NCI-H187 (cell line): ENCODE measurements around the gene LDLRAD3.

Source experiments
- DNase-seq, 2 experiments: peaks; one replicate each; lab custom pipeline; 2025; lab: John Stamatoyannopoulos, UW

LDLRAD3 gene

DNA sequence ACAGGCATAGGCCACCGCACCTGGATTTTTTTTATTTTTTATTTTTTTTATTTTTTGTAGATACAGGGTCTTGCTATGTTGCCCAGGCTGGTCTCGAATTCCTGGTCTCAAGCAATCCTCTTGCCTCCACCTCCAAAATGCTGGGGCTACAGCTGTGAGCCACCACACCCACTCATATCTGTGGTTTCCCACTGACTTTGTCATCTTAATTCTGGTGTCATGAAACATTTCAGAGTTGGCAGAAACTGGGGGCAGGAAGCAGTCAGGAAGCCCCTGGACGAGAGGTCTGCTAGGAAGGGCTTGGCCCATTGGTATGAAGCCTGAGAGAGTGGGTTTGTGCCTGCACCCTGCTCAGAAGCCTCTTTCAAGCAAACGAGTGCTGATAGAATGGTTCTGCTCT lies 296.3 kb downstream of the LDLRAD3 start:
- no peak for DNase-seq

DNA sequence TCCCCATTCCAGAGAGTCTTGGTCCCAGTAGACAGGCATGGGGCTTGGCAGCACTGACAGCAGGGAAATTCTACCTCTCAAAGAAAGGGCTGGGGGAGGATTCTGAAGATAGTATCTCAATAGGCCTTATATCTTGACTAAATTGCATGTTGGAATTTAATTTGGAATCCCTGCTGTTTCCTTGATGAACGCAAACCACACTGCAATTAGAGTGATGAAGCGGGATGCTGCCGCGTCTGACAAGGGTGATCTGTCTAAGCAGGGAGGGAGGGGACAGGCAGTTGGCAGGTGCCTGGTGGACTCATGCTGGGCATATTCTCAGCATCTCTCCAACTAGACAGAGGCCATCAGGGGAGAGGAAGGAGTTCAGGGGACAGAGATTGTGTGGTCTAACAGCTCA lies 296.9 kb downstream of the LDLRAD3 start:
- no peak for DNase-seq

DNA sequence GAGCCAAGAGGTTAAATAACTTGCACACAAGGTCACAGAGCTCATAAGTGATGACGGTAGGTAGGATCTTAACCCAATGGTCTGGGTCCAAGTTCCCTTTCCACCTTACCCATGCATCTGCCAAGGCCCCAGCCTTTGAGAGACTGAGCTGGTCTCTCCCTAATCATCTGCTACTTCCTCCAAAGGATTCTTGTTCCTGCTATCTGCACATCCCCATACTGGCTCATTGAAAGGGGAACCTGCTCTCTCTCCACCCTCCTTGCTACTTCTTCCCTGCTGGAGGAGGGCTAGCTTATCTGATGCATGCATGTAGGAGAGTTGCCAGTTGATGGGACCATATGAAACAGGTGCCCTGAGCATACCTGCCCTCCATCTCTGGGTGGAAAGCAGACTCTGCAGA lies 297.6 kb downstream of the LDLRAD3 start:
- no peak for DNase-seq

DNA sequence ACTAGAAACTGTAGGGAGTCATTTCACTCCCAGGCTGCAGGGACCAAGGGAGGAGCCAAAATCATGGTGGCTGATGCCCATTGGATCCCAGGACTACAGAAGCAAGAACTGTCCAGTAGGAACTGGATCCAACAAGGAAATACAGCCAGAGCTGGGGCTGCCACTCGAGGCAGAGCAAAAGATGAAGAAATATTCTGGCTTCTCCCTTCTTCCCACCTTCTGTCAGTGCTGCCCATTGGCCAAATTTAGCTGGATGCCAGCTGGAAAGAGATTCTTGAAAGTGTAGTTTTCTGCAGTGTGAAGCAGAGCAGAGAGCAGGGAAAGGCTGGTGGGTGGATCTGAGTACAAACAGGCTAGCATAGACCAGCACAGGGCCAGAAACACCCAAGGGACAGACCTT lies 299.8 kb downstream of the LDLRAD3 start:
- DNase-seq: no peak

DNA sequence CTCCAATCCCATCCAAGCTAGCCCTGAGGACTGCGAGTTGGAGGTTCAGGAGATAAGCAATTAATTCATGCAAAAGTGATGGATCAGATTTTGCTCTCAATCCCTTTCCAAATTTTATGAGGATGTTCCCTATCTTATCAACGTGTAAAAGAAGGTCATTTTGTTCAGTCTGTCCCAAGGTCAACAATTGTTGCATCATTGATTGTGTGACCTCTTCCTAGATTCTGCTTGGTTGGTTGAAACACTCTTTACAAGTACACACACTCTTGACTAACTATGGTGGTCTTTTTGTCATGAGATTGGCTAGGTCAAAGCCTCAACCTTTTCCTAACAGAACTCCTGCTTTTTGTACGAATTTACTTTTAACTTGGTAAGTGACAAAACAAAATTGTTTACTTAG lies 303.6 kb downstream of the LDLRAD3 start:
- DNase-seq: no peak

DNA sequence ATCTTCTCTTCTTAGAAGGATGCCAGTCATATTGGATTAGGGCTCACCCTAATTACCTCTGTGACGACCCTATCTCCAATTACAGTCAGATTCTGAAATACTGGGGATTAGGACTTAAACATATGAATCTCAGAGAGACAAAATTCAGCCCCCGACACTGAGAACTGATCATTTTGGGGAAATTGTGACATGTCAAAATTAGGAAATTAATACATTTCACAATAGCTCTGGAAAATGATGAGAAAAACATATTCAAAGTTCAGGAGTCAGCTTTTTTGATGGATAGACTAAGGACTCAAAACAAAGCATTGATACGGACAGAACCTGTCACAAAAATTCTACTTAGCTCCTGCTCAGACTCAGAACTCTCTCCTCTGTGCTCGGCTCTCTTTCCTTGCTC lies 304.6 kb downstream of the LDLRAD3 start:
- no peak for DNase-seq

DNA sequence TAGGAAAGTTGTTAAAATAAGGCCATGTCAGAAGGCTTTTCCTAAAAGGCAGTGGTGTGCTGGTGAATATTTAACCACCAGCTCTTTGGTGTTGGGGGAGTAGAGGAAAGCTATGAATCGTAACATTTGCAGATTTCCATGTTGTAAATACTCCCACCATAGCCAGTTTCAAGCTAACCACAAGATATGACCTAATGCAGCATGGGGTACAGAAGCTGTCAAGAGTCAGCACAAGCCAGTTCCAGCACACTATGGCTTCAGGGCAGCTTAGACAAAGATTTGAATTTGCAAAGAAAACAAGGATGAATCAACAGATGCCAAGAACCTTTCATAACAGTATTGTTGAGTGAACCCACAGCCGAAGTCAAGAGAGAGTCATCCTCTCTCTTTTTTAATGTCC lies 305.4 kb downstream of the LDLRAD3 start:
- no peak for DNase-seq

DNA sequence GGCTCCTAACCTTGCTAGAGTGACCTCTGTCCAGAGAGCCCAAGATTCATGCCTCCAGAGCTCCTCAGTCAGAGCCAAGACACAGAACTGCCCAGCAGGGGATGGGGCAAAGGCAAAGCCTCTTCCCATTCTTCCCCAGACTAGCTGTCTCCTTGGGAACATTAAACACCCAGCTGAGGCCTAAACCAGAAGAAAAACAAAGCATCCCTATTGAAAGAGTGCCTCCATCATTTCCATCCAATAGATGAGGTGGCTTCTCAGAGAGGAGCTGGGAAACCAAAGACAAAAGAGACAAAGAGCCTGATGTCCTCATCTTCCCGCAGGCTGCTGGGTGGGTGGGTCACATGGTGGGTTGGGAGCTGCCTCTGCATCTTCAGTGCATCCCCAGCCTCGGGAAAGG lies 308.0 kb downstream of the LDLRAD3 start:
- DNase-seq: no peak

DNA sequence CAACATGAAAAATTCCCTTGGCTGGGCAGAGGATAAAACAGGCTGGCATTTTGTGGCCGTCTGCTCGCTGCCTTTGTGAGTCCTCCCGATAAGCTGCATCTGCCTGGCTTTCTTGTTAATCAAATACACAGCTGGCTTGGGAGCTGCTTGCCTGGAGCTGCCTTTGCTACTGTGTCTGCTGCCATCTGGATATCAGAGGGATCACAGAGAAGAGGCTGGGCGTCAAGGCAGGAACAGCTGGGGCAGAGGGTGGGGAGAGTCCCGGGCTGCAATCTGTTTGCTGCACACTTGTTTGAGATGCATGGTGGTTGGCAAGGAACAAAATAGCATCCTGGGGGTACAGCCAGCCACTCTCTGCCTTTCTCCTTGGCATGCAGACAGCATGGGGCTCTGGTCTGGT lies 309.4 kb downstream of the LDLRAD3 start:
- no peak for DNase-seq

DNA sequence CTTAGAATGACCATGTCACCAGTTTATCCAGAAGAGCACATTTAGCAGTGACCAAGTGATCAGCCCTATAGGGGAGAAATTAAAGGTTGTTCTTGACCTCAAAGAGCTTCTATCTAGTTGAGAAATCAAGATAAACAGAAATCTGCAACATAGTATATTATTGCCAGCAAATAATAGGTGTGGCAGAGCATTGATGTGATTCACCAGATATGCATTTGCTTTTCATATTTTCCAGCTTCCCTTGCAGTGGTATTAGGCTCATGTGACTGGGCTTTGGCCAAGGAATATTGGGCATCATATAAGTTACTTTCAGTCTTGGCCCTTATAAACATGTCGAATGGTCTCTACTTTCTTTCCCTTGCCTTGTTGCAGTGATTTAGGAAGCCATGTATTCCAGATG lies 310.9 kb downstream of the LDLRAD3 start:
- DNase-seq: no peak

DNA sequence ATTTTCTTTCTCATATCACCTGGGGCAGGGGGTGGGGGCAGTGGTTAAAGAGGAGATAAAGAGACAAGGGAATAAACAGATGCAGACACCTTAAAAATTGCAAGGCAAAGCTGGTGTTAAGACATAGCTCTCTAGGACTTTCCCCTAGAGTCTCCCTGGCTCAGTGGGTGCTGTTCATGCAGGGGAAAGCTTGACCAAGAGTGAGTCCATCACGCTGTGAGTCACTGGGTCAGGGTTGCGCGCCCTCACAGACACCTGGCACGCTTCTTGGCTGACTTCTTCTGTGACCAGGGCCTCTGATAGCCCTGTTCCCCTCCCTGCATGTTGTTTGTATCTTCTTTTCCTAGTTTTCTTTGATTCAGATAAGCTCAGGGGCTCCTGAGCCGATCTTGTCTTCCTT lies 313.5 kb downstream of the LDLRAD3 start:
- DNase-seq: no peak

DNA sequence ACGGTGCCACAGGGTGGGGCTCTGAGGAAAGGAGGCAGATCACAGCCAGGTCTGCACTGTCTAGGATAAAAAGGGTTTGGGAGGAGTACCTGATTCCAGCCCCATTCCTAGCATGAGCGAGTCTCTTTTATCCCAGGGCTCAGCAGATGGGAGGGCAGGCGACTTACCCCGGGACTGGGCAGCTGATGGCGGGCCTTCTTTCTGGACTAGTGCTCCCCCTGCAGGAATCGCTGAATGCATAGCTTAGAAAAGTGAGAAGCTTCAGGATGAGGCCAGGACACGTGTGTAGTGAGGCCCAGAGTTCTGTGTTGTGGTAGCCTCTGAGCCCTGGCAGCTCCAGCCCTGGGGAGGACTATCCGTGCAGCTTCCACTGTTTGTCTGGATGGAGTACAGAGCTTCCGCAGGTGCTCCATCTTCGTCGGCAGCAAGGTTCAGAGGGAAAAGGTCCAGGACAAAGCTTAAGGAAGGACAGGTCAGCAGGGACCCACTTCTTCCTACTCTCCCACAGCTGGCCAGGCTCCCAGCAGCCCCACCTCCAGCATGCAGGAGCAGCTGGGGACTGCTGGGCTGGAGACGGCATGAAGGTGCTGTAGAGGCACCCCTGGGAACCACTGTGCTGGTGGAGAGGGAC lies 315.0 kb downstream of the LDLRAD3 start:
- DNase-seq: peak in 1 of 2 experiments; percentile 59

DNA sequence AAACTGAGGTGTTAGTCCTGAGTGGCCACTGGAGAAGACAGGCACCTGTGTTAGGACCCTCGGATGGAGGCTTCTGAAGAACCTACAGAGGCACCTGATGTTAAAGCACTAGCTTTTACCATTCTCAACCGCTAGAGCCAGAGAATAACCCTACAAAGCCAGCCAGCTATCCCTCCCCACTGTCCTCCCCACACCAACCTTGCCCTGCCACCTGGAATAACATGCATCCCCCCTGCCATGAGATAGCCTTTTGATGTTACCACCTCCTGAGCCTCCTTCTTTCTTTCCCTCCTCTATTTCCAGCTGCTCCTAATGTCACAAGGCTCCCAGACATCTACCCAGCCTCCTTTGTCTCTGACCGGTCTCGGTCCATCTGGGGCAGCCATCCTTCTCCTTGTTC lies 317.2 kb downstream of the LDLRAD3 start:
- no peak for DNase-seq

DNA sequence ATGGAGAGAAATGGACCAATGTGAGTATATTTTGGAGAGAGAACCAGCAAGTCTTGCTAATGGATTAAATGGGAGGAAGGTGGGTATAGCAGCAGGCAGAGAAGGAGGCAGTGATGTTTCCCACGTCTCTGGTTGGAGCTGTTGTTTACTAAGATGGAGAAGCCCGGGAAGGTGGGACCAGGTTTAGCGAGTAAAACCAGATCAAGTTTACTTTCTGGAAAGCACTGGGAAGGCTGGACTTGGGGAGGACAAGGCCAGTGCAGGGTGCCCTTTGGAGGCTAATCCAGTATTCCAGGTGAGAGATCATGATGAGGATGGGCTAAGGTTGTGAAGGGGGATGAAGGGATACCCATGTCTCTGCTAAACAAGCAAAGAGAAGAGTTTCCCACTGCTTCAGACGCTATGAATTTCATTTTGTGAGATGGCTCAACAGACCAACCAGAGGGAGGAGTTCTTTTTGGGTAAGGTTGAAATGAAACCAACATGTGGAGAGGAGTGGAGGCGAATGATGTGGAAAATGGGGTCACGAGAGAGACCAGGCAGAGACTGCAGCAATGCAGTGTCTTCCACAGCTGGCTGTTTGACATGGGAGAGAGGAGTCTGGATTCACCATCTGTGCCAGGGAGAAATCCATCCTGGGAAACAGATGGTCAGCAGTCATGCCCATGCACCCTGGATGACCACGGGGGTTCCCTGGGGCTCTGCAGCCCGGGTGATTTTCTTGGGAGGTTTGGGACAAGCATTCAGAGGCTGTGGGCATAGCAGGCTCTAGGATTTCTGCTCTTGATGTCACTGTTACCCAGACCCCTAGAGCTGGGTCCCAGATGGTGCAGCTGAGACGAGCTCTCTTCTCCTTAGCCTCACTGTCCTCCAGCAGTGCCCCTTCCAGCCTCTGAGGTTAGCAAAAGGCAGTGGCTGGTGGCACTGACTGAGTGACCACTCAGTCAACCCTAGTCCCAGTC lies 320.4 kb downstream of the LDLRAD3 start:
- no peak for DNase-seq

DNA sequence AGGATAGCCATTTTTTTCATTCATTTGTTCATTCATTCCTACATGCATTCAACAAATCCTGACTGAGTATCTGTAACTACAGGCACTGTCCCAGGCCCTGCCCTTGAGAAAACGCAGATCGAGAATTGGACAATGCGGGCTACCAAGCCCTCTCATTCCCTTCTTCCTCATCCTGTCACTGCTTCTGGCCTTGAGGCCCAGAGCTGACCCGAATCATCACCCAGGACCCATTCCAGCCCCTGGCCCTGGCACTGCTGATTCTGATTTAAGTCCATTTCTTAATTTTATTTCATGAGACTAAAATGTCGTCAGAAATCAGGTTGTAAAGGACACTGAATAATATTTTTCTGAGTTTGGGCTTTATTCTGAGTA lies 321.1 kb downstream of the LDLRAD3 start:
- DNase-seq: no peak

DNA sequence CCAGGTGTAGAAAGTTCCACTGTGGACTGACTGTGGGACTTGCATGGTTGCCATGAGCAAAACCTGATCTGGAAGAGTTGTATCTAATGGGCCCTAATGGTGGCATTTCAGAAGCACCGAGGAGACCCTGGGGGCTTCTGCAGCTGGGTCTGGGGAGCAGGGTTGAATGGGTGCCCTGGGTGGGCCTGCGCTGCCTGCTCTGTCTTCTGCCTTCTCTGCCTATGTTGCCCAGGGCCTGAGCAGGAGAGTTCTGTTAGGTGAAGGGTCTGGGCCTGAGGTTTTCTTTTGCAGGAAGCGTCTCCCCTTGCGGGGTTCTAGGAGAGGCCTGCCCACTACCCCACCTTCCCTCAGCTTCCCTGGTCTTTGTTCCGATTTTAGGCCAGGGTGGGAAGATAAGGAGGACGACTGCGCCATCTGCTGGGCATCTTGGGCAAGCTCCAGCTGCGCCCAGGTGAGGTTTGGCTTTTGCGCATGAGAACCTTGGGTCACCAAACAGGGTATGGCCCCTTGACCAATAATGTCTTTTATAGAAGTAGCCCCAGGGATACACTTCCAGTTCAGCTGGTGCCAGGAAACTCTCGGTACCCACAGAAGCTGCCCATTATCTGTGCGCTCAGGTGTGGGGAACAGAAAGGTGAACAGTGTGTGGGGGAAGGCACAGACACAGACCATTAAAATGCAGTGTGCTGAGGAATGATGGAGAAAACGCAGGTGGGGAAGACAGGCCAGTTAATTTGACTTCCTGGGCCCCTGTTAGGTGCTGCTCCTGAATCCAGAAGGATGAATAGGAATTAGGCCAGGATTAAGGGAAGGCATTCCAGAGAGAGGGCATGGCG lies 322.1 kb downstream of the LDLRAD3 start:
- peak in 1 of 2 experiments; percentile 38 for DNase-seq

DNA sequence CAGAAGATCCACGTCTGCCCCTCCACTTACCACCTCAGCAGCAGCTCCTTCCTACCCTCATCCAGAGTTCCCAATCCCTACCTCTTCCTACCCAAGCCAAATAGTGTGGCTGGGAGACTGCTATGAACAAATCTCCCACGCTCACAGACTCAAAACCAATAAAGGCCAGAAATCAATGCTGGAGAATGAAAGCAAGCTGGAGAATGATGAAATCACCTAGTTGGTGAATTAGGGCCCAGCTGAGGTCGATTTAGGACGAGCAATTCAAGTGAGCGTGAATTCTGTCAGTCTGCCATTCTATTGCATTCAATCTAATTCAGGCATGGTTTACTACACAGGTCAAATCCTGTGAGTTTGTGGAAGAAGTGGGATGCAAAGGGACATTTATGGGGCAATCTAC lies 322.9 kb downstream of the LDLRAD3 start:
- no peak for DNase-seq

DNA sequence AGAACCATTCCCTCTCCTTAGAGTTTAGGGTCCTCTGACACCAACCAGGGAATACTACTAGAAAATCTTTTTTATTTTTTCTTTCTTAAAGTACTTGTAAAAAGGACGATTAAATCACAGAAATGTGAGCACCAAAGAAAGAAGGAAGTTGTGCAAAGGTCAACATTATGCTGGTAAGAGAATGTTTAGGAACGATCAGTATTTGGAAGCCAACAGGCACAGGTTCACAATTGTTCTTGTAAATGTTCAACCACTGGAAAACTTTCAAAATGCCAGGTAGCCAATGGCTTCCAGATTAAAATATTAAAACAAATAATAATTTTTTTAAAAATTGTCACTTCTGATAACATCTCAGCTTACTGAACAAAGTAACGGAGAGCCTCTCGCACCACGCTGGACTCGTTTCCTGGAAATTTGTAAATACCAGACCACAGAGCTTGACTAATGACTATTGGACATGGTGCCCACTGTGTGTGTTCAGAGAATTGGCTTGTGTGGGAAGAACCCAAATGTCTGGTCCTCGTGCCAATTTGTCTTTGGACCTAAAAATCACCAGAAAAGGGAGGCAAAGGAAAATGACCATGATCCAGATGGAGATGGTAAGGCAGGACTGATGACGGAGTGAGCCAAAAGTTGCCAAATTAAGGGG lies 324.6 kb downstream of the LDLRAD3 start:
- no peak for DNase-seq

DNA sequence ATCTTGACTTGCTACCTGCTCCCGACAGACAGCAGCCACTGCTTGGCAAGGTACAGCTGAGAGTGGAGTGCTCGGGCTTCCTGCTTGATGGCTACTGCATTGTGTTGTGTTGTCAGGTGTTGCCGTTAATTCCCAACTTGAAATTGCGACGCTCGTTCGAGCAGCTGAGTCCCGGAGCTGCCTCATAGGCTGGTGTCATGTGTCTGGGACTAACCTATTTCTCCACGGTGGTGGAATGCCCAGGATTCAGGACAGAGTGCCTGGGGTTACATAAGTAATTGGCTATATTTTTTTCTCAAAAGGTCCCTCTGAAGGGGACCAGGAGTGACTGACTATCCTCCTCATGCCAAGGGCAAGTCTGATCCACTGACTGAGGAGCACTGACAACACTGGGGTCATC lies 326.8 kb downstream of the LDLRAD3 start:
- peak in 1 of 2 experiments; percentile 62 for DNase-seq

DNA sequence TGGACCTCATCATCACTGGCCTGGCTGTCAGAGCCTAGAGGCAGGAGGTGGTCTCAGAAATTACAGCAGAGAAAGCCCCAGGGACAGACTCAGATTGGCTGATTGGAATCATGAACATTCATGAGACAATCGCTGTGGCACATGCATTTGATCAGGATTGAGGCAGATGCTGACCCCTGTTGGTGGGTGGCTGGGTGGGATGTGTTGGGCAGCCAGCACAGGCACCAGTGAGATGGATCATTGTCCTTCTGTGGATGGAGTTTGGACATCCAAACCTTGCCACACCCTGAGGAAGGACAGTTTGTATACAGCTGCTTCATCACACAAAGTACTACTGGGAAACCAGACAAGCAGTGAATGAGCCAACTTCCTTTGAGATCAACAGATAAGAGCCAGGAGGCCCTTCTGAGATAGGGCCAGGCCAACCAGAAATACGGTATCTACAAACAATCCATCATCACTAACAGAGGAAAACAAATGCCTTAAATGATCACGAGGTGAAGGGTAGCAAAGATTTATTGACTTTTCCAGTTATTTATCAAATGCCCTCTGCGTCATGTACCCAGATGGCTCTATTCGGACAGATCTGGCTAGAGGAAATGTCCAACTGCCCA lies 328.0 kb downstream of the LDLRAD3 start:
- no peak for DNase-seq

DNA sequence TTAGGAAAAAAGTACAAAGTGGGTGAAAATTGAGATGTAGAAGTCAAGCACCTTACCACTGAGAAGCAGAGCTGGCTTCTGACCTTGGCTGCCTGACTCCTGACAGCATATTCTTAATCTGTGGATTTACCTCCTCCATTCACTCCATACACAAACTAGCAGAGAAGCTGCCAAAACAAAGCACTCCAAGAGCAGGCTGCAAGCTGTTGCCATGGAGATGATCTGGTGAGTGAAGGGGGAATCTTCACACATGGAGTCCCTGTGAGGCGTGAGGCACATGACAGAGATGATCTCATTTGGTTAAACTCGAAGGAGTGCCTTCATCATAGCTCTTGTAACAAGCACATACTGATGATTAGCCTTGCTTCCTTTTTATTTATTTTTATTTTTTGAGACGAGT lies 329.2 kb downstream of the LDLRAD3 start:
- DNase-seq: peak in 1 of 2 experiments; percentile 48

DNA sequence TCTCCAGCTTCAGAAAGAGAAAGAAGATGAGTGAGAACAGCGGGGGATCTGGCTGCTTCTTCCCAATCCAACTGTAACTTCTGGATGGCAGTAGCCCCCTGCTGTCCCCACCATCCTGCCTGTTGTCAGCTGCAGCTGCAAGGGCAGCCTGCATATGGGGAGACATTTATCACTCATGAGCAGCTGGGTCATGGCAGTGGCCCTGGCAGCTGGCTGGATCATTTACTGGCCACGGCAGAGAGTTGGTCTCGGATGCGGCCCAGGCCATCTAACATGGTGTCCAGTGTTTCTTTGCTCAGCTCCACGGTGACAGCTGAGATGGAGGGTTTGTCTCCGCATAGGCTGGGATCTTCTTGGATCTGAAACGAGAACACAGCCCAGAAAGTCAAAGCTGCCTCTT lies 330.6 kb downstream of the LDLRAD3 start:
- no peak for DNase-seq
